SK-N-SH (cell line): ENCODE measurements around the gene UAP1L1. TPM values are rescaled to one million over a fixed set of nuclear protein-coding genes. Genes with fewer than 3 reads are reported as not detected.

ENCODE experiments used
- CTCF ChIA-PET: fragments of 300-600, 350-600 bp; formaldehyde crosslinking; extraction: SDS; loops from one replicate; lab custom pipeline; 2021; lab: Yijun Ruan, JAX
- POLR2A ChIA-PET: fragments of 350-600 bp; sonication (Branson Sonifier 250); formaldehyde crosslinking; extraction: SDS; loops from one replicate; lab custom pipeline; 2020; ENCODE audit warnings: antibody characterized with exemption, inconsistent platforms; lab: Yijun Ruan, JAX
- DNase-seq: peaks from one replicate; pipeline ENCODE4 v3.0.0; 2012
- H2AFZ ChIP-seq: fragments of 200-600 bp; sonication (generic); 2 replicates; pipeline ENCODE4 v1.8.1; 2016; ENCODE audit warnings: antibody characterized with exemption, mild to moderate bottlenecking, low read depth
- H3F3A ChIP-seq: fragments of 200-600 bp; sonication (generic); replicated peaks from 2 replicates; pipeline ENCODE3; 2016; ENCODE audit warnings: antibody characterized with exemption, mild to moderate bottlenecking; ENCODE audit not compliant: insufficient read depth
- H3K27ac ChIP-seq, 2 experiments: fragments of 200-500 bp in 1 of 2; fragments of 200-600 bp in 1 of 2; sonication (Bioruptor generic) in 1 of 2; sonication (generic), shearing (Covaris generic) in 1 of 2; 2 replicates each; pipeline versions ENCODE4 v1.5.1 to v1.6.1; 2014 to 2016; ENCODE audit warnings: low read depth in 2 of 2, inconsistent platforms in 1 of 2, low read length in 1 of 2, mild to moderate bottlenecking in 1 of 2, mixed read lengths in 1 of 2
- H3K27me3 ChIP-seq: fragments of 200-600 bp; sonication (generic), shearing (Covaris generic); 2 replicates; pipeline ENCODE4 v1.6.1; 2016; ENCODE audit warnings: mixed run types; ENCODE audit not compliant: insufficient read depth
- H3K36me3 ChIP-seq, 2 experiments: fragments of 200-500 bp in 1 of 2; fragments of 200-600 bp in 1 of 2; sonication (Bioruptor generic) in 1 of 2; sonication (generic) in 1 of 2; replicated peaks in 1 of 2; 2 replicates each; pipeline versions ENCODE3 to v1.5.1; 2014 to 2016; ENCODE audit warnings: low read length in 1 of 2, mild to moderate bottlenecking in 1 of 2; ENCODE audit not compliant: insufficient read depth in 2 of 2, control insufficient read depth in 1 of 2
- H3K4me1 ChIP-seq, 2 experiments: fragments of 200-500 bp in 1 of 2; fragments of 200-600 bp in 1 of 2; sonication (Bioruptor generic) in 1 of 2; sonication (generic), shearing (Covaris generic) in 1 of 2; 2 replicates each; pipeline versions ENCODE4 v1.5.1 to v1.6.1; 2014 to 2016; ENCODE audit warnings: low read depth in 1 of 2, low read length in 1 of 2, mixed run types in 1 of 2; ENCODE audit not compliant: insufficient read depth in 2 of 2, control insufficient read depth in 1 of 2
- H3K4me2 ChIP-seq: fragments of 200-600 bp; sonication (generic), shearing (Covaris generic); 2 replicates; pipeline ENCODE4 v1.6.1; 2017; ENCODE audit warnings: mixed run types
- H3K4me3 ChIP-seq, 2 experiments: fragments of 200-500 bp in 1 of 2; fragments of 200-600 bp in 1 of 2; sonication (Bioruptor generic) in 1 of 2; sonication (generic), shearing (Covaris generic) in 1 of 2; 2 replicates each; pipeline versions ENCODE4 v1.5.1 to v1.8.1; 2014 to 2016; ENCODE audit warnings: low read depth in 2 of 2, inconsistent platforms in 1 of 2, low read length in 1 of 2, mild to moderate bottlenecking in 1 of 2, mixed read lengths in 1 of 2, moderate library complexity in 1 of 2
- H3K79me2 ChIP-seq: fragments of 200-600 bp; sonication (generic); 2 replicates; pipeline ENCODE4 v1.8.1; 2017; ENCODE audit warnings: mild to moderate bottlenecking; ENCODE audit not compliant: insufficient read depth
- H3K9ac ChIP-seq: fragments of 200-600 bp; sonication (generic); 2 replicates; pipeline ENCODE4 v1.6.1; 2017; ENCODE audit warnings: mixed run types
- H3K9me2 ChIP-seq: fragments of 200-600 bp; sonication (generic); 2 replicates; pipeline ENCODE4 v1.6.1; 2017; ENCODE audit warnings: mixed run types
- H3K9me3 ChIP-seq: fragments of 200-600 bp; sonication (generic); 2 replicates; pipeline ENCODE4 v1.6.1; 2017; ENCODE audit warnings: mixed run types, mild to moderate bottlenecking, moderate library complexity
- H4K20me1 ChIP-seq: fragments of 200-600 bp; sonication (generic); 2 replicates; pipeline ENCODE4 v1.6.1; 2017; ENCODE audit warnings: mild to moderate bottlenecking, mixed run types; ENCODE audit not compliant: insufficient read depth
- CHD2 ChIP-seq: fragments of 150-350 bp; IDR thresholded peaks from 2 replicates; pipeline ENCODE4 v1.6.1; 2018; ENCODE audit warnings: low read length; ENCODE audit not compliant: partially characterized antibody
- CTCF ChIP-seq: fragments of 200-600 bp; sonication (generic); IDR thresholded peaks from 2 replicates; pipeline ENCODE4 v1.6.1; 2017; ENCODE audit warnings: antibody characterized with exemption, mild to moderate bottlenecking, moderate library complexity
- GABPA ChIP-seq: IDR thresholded peaks from 2 replicates; pipeline ENCODE4 v1.4.0; 2012; ENCODE audit warnings: low read depth, mild to moderate bottlenecking
- GATA2 ChIP-seq: sonication (generic); formaldehyde crosslinking; IDR thresholded peaks from 2 replicates; pipeline ENCODE4 v1.5.0; 2020; ENCODE audit warnings: mild to moderate bottlenecking, missing genetic modification reagents
- IRF3 ChIP-seq: fragments of 150-350 bp; IDR thresholded peaks from 2 replicates; pipeline ENCODE4 v1.6.1; 2016; ENCODE audit warnings: mild to moderate bottlenecking, low read depth, low read length
- MAX ChIP-seq: IDR thresholded peaks from 2 replicates; pipeline ENCODE4 v1.4.0; 2012; ENCODE audit warnings: low read depth
- NFIC ChIP-seq: IDR thresholded peaks from 2 replicates; pipeline ENCODE4 v1.4.0; 2012; ENCODE audit warnings: borderline replicate concordance
- RAD21 ChIP-seq: IDR thresholded peaks from 2 replicates; pipeline ENCODE4 v1.6.1; 2012; ENCODE audit warnings: mild to moderate bottlenecking, low read length
- REST ChIP-seq: IDR thresholded peaks from 2 replicates; pipeline ENCODE4 v1.6.1; 2012; ENCODE audit warnings: mild to moderate bottlenecking, low read depth, low read length, moderate library complexity
- SMC3 ChIP-seq: IDR thresholded peaks from 2 replicates; pipeline ENCODE4 v1.6.1; 2012; ENCODE audit warnings: low read depth, low read length, improper control_type of control experiment
- TCF12 ChIP-seq: IDR thresholded peaks from 2 replicates; pipeline ENCODE4 v1.4.0; 2012
- ZBTB33 ChIP-seq: IDR thresholded peaks from 2 replicates; pipeline ENCODE4 v1.4.0; 2012; ENCODE audit warnings: low read depth, borderline replicate concordance
- WGBS: methylation state at CpG from one replicate; pipeline ENCODE4 v1.1.6; 2017; ENCODE audit warnings: low lambda C conversion rate; 5-methylcytosine and 5-hydroxymethylcytosine counted together
- polyA plus RNA-seq, 3 experiments: library from polyadenylated mRNA; depleted of rRNA; stranded (reverse); fragments of >200 nt; gene quantifications; 2 replicates each; pipeline ENCODE4 v1.2.3, GENCODE V29; 2012

The UAP1L1 gene
- polyA plus RNA-seq, 1 of the 3 experiments (the other 2 are of a cell fraction): 5.6 TPM

GRCh38 chr9:137038916-137039315 is 38.4 kb upstream of the UAP1L1 start:
- Histone ChIP-seq H2AFZ (no peak overlapping the region), H3K36me3 (peaks cover 0 to 19% of the 10 kb centered on the region in 2 experiments), H3K27me3 (no peaks in the 10 kb centered on the region), H4K20me1 (peaks cover 8% of the 10 kb centered on the region), H3K4me1 (peaks cover 3 to 20% of the 10 kb centered on the region in 2 experiments; a peak in 2 of 4 replicates), H3F3A (peaks cover 4% of the 10 kb centered on the region), H3K9me2 (no peaks in the 10 kb centered on the region), H3K4me3 (no peak overlapping the region), H3K9ac (no peak overlapping the region), H3K4me2 (no peak overlapping the region), H3K79me2 (no peaks in the 10 kb centered on the region), H3K27ac (no peak overlapping the region), H3K9me3 (no peaks in the 10 kb centered on the region)
- 93% methylated on average over 3 of the region's 9 CpGs for WGBS
- CTCF ChIA-PET: interaction anchor here (1.5 to 15.1 kb wide), 4 partner anchors 9 to 89 kb away, joined by 9 to 350 read pairs (median 16); partner anchors contain the start of genes C8G, FBXW5 and LCN12
- POLR2A ChIA-PET: interaction anchor here (0.6 kb wide), 1 partner anchor 166 kb away, joined by 3 read pairs; no protein-coding TSS in a partner anchor
- no peak for TF ChIP-seq IRF3
- no peak for TF ChIP-seq REST
- no peak for TF ChIP-seq CTCF
- no peak for TF ChIP-seq TCF12
- no peak for TF ChIP-seq ZBTB33
- TF ChIP-seq GABPA: no peak
- no peak for TF ChIP-seq RAD21
- TF ChIP-seq CHD2: no peak
- no peak for TF ChIP-seq NFIC
- no peak for TF ChIP-seq GATA2 (CRISPR knock-in tag)
- no peak for TF ChIP-seq MAX
- no peak for TF ChIP-seq SMC3
- DNase-seq: no peak
